Thymus (tissue), 11 donors: Measurements from ENCODE around the gene ANKK1. TPM values are rescaled to one million over a fixed set of nuclear protein-coding genes. Genes with fewer than 3 reads are reported as not detected.
A peak's percentile ranks its signal among the peaks of the same experiment; 100 is the strongest.

ENCODE experiments used
- DNase-seq, 9 donors: peaks; one replicate each; pipeline ENCODE4 v3.0.0-alpha.2; 2013; ENCODE audit warnings: low spot score in 9 of 9, low read depth in 6 of 9, missing footprints in 1 of 9
- H3K27ac ChIP-seq, 2 donors: one replicate each; pipeline ENCODE4 v1.5.1; 2013; ENCODE audit warnings: control low read depth in 1 of 2, low read depth in 1 of 2, low read length in 1 of 2, mild to moderate bottlenecking in 1 of 2, moderate library complexity in 1 of 2
- H3K27me3 ChIP-seq, 2 donors: one replicate each; pipeline ENCODE4 v1.5.1; 2013; ENCODE audit warnings: low read length in 1 of 2; ENCODE audit not compliant: control insufficient read depth in 2 of 2, insufficient read depth in 1 of 2
- H3K36me3 ChIP-seq, 2 donors: one replicate each; pipeline ENCODE4 v1.5.1; 2013; ENCODE audit warnings: low read length in 1 of 2, mild to moderate bottlenecking in 1 of 2, moderate library complexity in 1 of 2; ENCODE audit not compliant: control insufficient read depth in 2 of 2, insufficient read depth in 2 of 2
- H3K4me1 ChIP-seq, 2 donors: one replicate each; pipeline ENCODE4 v1.5.1; 2013; ENCODE audit warnings: low read length in 2 of 2; ENCODE audit not compliant: control insufficient read depth in 2 of 2, insufficient read depth in 2 of 2
- H3K4me3 ChIP-seq, 2 donors: one replicate each; pipeline ENCODE4 v1.5.1; 2013; ENCODE audit warnings: low read length in 2 of 2, control low read depth in 1 of 2, mild to moderate bottlenecking in 1 of 2
- H3K9me3 ChIP-seq, 2 donors: one replicate each; pipeline ENCODE4 v1.5.1; 2013; ENCODE audit warnings: low read length in 1 of 2, mild to moderate bottlenecking in 1 of 2; ENCODE audit not compliant: control insufficient read depth in 2 of 2, insufficient read depth in 1 of 2
- WGBS: extraction: QIAGEN DNeasy Blood & Tissue Kit; methylation state at CpG from one replicate; pipeline ENCODE4 v1.1.7; 2013; 5-methylcytosine and 5-hydroxymethylcytosine counted together
- polyA plus RNA-seq: library from polyadenylated mRNA; stranded (reverse); fragments of 200-250 nt; gene quantifications from one replicate; pipeline ENCODE4 v1.2.3, GENCODE V29; 2013
- total RNA-seq: library from RNA; stranded (reverse); fragments of 120-200 nt; gene quantifications from one replicate; pipeline ENCODE4 v1.2.4, GENCODE V29; 2013
- donor health status: healthy.

ANKK1 gene
- total and polyA plus RNA-seq, 2 donors, result 0.14 to 2.4 TPM

- no peak for DNase-seq
- WGBS, result 96% methylated on average over 3 of the region's 3 CpGs
- H3K9me3 ChIP-seq, result peaks cover 0 to 2% of the 10 kb centered on the region in 2 donors
- no peaks in the 10 kb centered on the region for H3K36me3 ChIP-seq
- no peak overlapping the region for H3K27ac ChIP-seq
- H3K4me1 ChIP-seq, result no peaks in the 10 kb centered on the region
- H3K4me3 ChIP-seq, result no peak overlapping the region
- no peaks in the 10 kb centered on the region for H3K27me3 ChIP-seq
These were observed 36.5 kb upstream of the ANKK1 start for GRCh38 chr11:113351068-113351450.

GRCh38 chr11:113351480-113351879 lies 36.1 kb upstream of the ANKK1 start:
- no peaks in the 10 kb centered on the region for H3K36me3 ChIP-seq
- H3K27me3 ChIP-seq, result no peaks in the 10 kb centered on the region
- no peak for DNase-seq
- 91% methylated on average over 4 of the region's 4 CpGs for WGBS
- peaks cover 1 to 2% of the 10 kb centered on the region in 2 donors for H3K9me3 ChIP-seq
- H3K27ac ChIP-seq, result peak overlapping the region in 1 of 2 donors; percentile 15
- no peaks in the 10 kb centered on the region for H3K4me1 ChIP-seq
- no peak overlapping the region for H3K4me3 ChIP-seq

GRCh38 chr11:113356203-113356602 lies 31.4 kb upstream of the ANKK1 start:
- H3K9me3 ChIP-seq, result peaks cover 1 to 2% of the 10 kb centered on the region in 2 donors
- H3K4me3 ChIP-seq, result no peak overlapping the region
- no peaks in the 10 kb centered on the region for H3K27me3 ChIP-seq
- 94% methylated on average over 3 of the region's 3 CpGs for WGBS
- no peaks in the 10 kb centered on the region for H3K4me1 ChIP-seq
- H3K27ac ChIP-seq, result no peak overlapping the region
- DNase-seq, result no peak
- peaks cover 0 to 6% of the 10 kb centered on the region in 2 donors for H3K36me3 ChIP-seq

GRCh38 chr11:113363406-113363805 lies 24.2 kb upstream of the ANKK1 start:
- H3K9me3 ChIP-seq, result no peaks in the 10 kb centered on the region
- H3K4me3 ChIP-seq, result no peak overlapping the region
- DNase-seq, result no peak
- peaks cover 0 to 8% of the 10 kb centered on the region in 2 donors for H3K36me3 ChIP-seq
- H3K4me1 ChIP-seq, result peaks cover 22 to 48% of the 10 kb centered on the region in 2 donors
- WGBS, result 35% methylated on average over 5 of the region's 5 CpGs
- no peak overlapping the region for H3K27ac ChIP-seq
- no peaks in the 10 kb centered on the region for H3K27me3 ChIP-seq

- Histone ChIP-seq H3K27me3 (no peaks in the 10 kb centered on the region), H3K4me1 (peaks cover 22 to 48% of the 10 kb centered on the region in 2 donors), H3K4me3 (no peak overlapping the region), H3K36me3 (peaks cover 0 to 10% of the 10 kb centered on the region in 2 donors), H3K9me3 (no peaks in the 10 kb centered on the region), H3K27ac (no peak overlapping the region)
- WGBS, result 77% methylated on average over 7 of the region's 7 CpGs
- DNase-seq, result peak in 1 of 9 donors; percentile 17
These were observed 23.5 kb upstream of the ANKK1 start for GRCh38 chr11:113363996-113364641.

- H3K27ac ChIP-seq, result peak overlapping the region; percentile 74 to 77
- no peaks in the 10 kb centered on the region for H3K27me3 ChIP-seq
- peaks cover 0 to 4% of the 10 kb centered on the region in 2 donors for H3K36me3 ChIP-seq
- no peak overlapping the region for H3K4me3 ChIP-seq
- DNase-seq, result peak; percentile 25 to 85 (median 64)
- WGBS, result 15% methylated on average over 5 of the region's 5 CpGs
- no peaks in the 10 kb centered on the region for H3K9me3 ChIP-seq
- peaks cover 22 to 48% of the 10 kb centered on the region in 2 donors for H3K4me1 ChIP-seq
These were observed 21.7 kb upstream of the ANKK1 start for GRCh38 chr11:113365895-113366294.

- H3K4me3 ChIP-seq, result no peak overlapping the region
- H3K27ac ChIP-seq, result no peak overlapping the region
- no peaks in the 10 kb centered on the region for H3K9me3 ChIP-seq
- DNase-seq, result no peak
- H3K4me1 ChIP-seq, result peaks cover 22 to 40% of the 10 kb centered on the region in 2 donors
- no peaks in the 10 kb centered on the region for H3K27me3 ChIP-seq
- WGBS, result 95% methylated on average over 3 of the region's 3 CpGs
- H3K36me3 ChIP-seq, result peaks cover 0 to 4% of the 10 kb centered on the region in 2 donors
These were observed 18.2 kb upstream of the ANKK1 start for GRCh38 chr11:113369411-113369810.

- H3K36me3 ChIP-seq, result peaks cover 0 to 4% of the 10 kb centered on the region in 2 donors
These were observed 16.9 kb upstream of the ANKK1 start for GRCh38 chr11:113370634-113371033.

GRCh38 chr11:113372309-113372708 lies 15.3 kb upstream of the ANKK1 start:
- Histone ChIP-seq H3K27me3 (no peaks in the 10 kb centered on the region), H3K36me3 (peaks cover 0 to 4% of the 10 kb centered on the region in 2 donors), H3K27ac (no peak overlapping the region), H3K4me1 (peaks cover 0 to 19% of the 10 kb centered on the region in 2 donors), H3K9me3 (no peaks in the 10 kb centered on the region), H3K4me3 (no peak overlapping the region)
- WGBS, result 89% methylated on average over 4 of the region's 4 CpGs
- peak in 1 of 9 donors; percentile 40 for DNase-seq

More at GRCh38 chr11:113370634-113371033, 16.9 kb upstream of the ANKK1 start:
- Histone ChIP-seq H3K4me3 (no peak overlapping the region), H3K4me1 (peaks cover 12 to 28% of the 10 kb centered on the region in 2 donors), H3K9me3 (no peaks in the 10 kb centered on the region), H3K27ac (no peak overlapping the region), H3K27me3 (no peaks in the 10 kb centered on the region)
- WGBS, result 94% methylated on average over 5 of the region's 5 CpGs
- no peak for DNase-seq
